HepG2 (cell line): ENCODE measurements around the gene UBE2H. TPM values are rescaled to one million over a fixed set of nuclear protein-coding genes. Genes with fewer than 3 reads are reported as not detected.
A peak's percentile ranks its signal among the peaks of the same experiment; 100 is the strongest.

Experiments
- DZIP1 ChIP-seq: sonication (generic); formaldehyde crosslinking; IDR thresholded peaks from 2 replicates; pipeline ENCODE4 v1.5.0; 2020; ENCODE audit warnings: mild to moderate bottlenecking, missing genetic modification reagents
- HMG20A ChIP-seq: IDR thresholded peaks from 2 replicates; pipeline ENCODE4 v1.6.1; 2016; ENCODE audit warnings: borderline replicate concordance
- MAZ ChIP-seq, 2 experiments: sonication (generic) in 1 of 2; formaldehyde crosslinking in 1 of 2; IDR thresholded peaks; 2 replicates each; pipeline versions ENCODE4 v1.5.0 to v1.6.1; 2012 to 2020; ENCODE audit warnings: low read depth in 2 of 2, mild to moderate bottlenecking in 2 of 2, borderline replicate concordance in 1 of 2, improper control_type of control experiment in 1 of 2, low read length in 1 of 2, missing genetic modification reagents in 1 of 2, moderate library complexity in 1 of 2
- MED13 ChIP-seq: sonication (generic); formaldehyde crosslinking; IDR thresholded peaks from 2 replicates; pipeline ENCODE4 v1.5.0; 2020; ENCODE audit warnings: missing genetic modification reagents
- NCOA5 ChIP-seq: sonication (generic); formaldehyde crosslinking; IDR thresholded peaks from 2 replicates; pipeline ENCODE4 v1.4.0; 2020; ENCODE audit warnings: missing genetic modification reagents
- PRDM15 ChIP-seq: sonication (generic); formaldehyde crosslinking; IDR thresholded peaks from 2 replicates; pipeline ENCODE4 v1.4.0; 2020; ENCODE audit warnings: missing genetic modification reagents
- SIX1 ChIP-seq: sonication (generic); formaldehyde crosslinking; IDR thresholded peaks from 2 replicates; pipeline ENCODE4 v1.4.0; 2020; ENCODE audit warnings: missing genetic modification reagents, borderline replicate concordance
- SNAPC2 ChIP-seq: sonication (generic); formaldehyde crosslinking; IDR thresholded peaks from 2 replicates; pipeline ENCODE4 v1.8.1; 2022; ENCODE audit warnings: mild to moderate bottlenecking, missing genetic modification reagents
- SOX13 ChIP-seq, 3 experiments: fragments of 450-650 bp in 1 of 3; sonication (generic) in 1 of 3; formaldehyde crosslinking in 1 of 3; IDR thresholded peaks in 2 of 3; conservative IDR thresholded peaks in 1 of 3; 2 replicates each; pipeline versions ENCODE4 v1.5.0 to v1.6.1; 2016 to 2020; ENCODE audit warnings: antibody characterized with exemption in 1 of 3, mild to moderate bottlenecking in 1 of 3, missing compliant biosample characterization in 1 of 3, missing genetic modification reagents in 1 of 3, moderate library complexity in 1 of 3
- TARDBP ChIP-seq: sonication (generic); formaldehyde crosslinking; IDR thresholded peaks from 2 replicates; pipeline ENCODE4 v1.8.0; 2022; ENCODE audit warnings: mild to moderate bottlenecking, missing genetic modification reagents
- ZKSCAN1 ChIP-seq: fragments of 150-350 bp; IDR thresholded peaks from 2 replicates; pipeline ENCODE4 v1.6.1; 2014; ENCODE audit warnings: low read length
- ZNF136 ChIP-seq: sonication (generic); formaldehyde crosslinking; IDR thresholded peaks from 2 replicates; pipeline ENCODE4 v1.8.1; 2022; ENCODE audit warnings: low read depth, mild to moderate bottlenecking, moderate library complexity, missing genetic modification reagents
- ZNF350 ChIP-seq: sonication (generic); formaldehyde crosslinking; IDR thresholded peaks from 2 replicates; pipeline ENCODE4 v1.4.0; 2020; ENCODE audit warnings: mild to moderate bottlenecking, low read depth, missing genetic modification reagents, borderline replicate concordance
- ZNF740 ChIP-seq: sonication (generic); formaldehyde crosslinking; IDR thresholded peaks from 2 replicates; pipeline ENCODE4 v1.4.0; 2020; ENCODE audit warnings: missing genetic modification reagents
- ZNF746 ChIP-seq: sonication (generic); formaldehyde crosslinking; IDR thresholded peaks from 2 replicates; pipeline ENCODE4 v1.8.0; 2022; ENCODE audit warnings: mild to moderate bottlenecking, missing genetic modification reagents
- polyA plus RNA-seq, 8 experiments: library from polyadenylated mRNA; depleted of rRNA in 3 of 8; stranded (reverse) in 7 of 8; unstranded in 1 of 8; fragments of >200 nt; fragmentation: Illumina TruSeq in 4 of 8; extraction: Trizol in 4 of 8; gene quantifications; 2 replicates each; pipeline versions ENCODE4 v1.2.1 to v1.2.3, GENCODE V29; 2011 to 2016; ENCODE audit warnings: low read depth in 4 of 8, missing spikeins in 1 of 8, mixed read lengths in 1 of 8; ENCODE audit not compliant: insufficient read depth in 1 of 8
- total RNA-seq, 5 experiments: library from RNA; depleted of rRNA; stranded (reverse); fragments of >200 nt; fragmentation: Illumina TruSeq; extraction: Trizol; gene quantifications; 2 replicates each; pipeline ENCODE4 v1.2.3, GENCODE V29; 2016; ENCODE audit warnings: low read depth in 1 of 5

Gene UBE2H
- total and polyA plus RNA-seq, 2 of the 13 experiments (the other 11 are each of a cell fraction or from before 2014, with no cell fraction given), result 15.5 to 40.1 TPM

GRCh38 chr7:129906700-129907099 lies 46.1 kb downstream of the UBE2H start (continued):
- TF ChIP-seq MAZ (IDR thresholded peaks at IDR 0.05; ENCODE audit: borderline replicate concordance, low read depth, low read length) (no peak), MAZ (CRISPR knock-in tag; IDR thresholded peaks at IDR 0.05; ENCODE audit: low read depth) (no peak), TARDBP (no peak), SOX13 (IDR thresholded peaks at IDR 0.05) (no peak), SOX13 (CRISPR knock-in tag; conservative IDR thresholded peaks at IDR 0.05 in 1 of 2, IDR thresholded peaks at IDR 0.05 in 1 of 2) (peak in 1 of 2 experiments; percentile 25; a peak in 1 of 4 replicates), SNAPC2 (CRISPR knock-in tag) (no peak), MED13 (no peak), ZNF350 (CRISPR knock-in tag) (no peak), SIX1 (CRISPR knock-in tag) (no peak), ZNF746 (no peak), ZNF136 (CRISPR knock-in tag) (no peak), NCOA5 (CRISPR knock-in tag) (no peak), ZNF740 (CRISPR knock-in tag) (no peak), DZIP1 (no peak), HMG20A (CRISPR knock-in tag) (0 out of 2 replicates have a peak, but pooled peaks have one; percentile 14), PRDM15 (CRISPR knock-in tag) (no peak), ZKSCAN1 (no peak)
